CD14-positive monocyte (primary cell): Measurements from ENCODE around the gene PIGV. TPM values are rescaled to one million over a fixed set of nuclear protein-coding genes. Genes with fewer than 3 reads are reported as not detected.

ENCODE experiments used
- DNase-seq, 3 donors: peaks; one replicate each; pipeline ENCODE4 v3.0.0-alpha.2; 2011 to 2022
- H2AFZ ChIP-seq: 2 replicates; pipeline ENCODE4 v1.6.0; 2012; ENCODE audit warnings: mild to moderate bottlenecking, low read depth, low read length, inconsistent platforms; ENCODE audit not compliant: insufficient read depth, poor library complexity, severe bottlenecking
- H3K27ac ChIP-seq, 2 donors: 1 replicate in 1 of 2; 2 replicates in 1 of 2; pipeline ENCODE4 v1.5.1; 2012 to 2013; ENCODE audit warnings: low read length in 2 of 2, control low read depth in 1 of 2, inconsistent platforms in 1 of 2, low read depth in 1 of 2, mild to moderate bottlenecking in 1 of 2
- H3K27me3 ChIP-seq, 2 donors: one replicate each; pipeline versions ENCODE4 v1.6.0 to v1.6.1; 2011 to 2013; ENCODE audit warnings: low read length in 2 of 2; ENCODE audit not compliant: control insufficient read depth in 2 of 2, insufficient read depth in 2 of 2
- H3K36me3 ChIP-seq, 2 donors: replicated peaks in 1 of 2; 1 replicate in 1 of 2; 2 replicates in 1 of 2; pipeline versions ENCODE4 v1.5.1 to v1.6.1; 2012 to 2013; ENCODE audit warnings: low read length in 2 of 2, control low read depth in 1 of 2, inconsistent platforms in 1 of 2, mild to moderate bottlenecking in 1 of 2; ENCODE audit not compliant: insufficient read depth in 2 of 2, control insufficient read depth in 1 of 2
- H3K4me1 ChIP-seq, 2 donors: 1 replicate in 1 of 2; 2 replicates in 1 of 2; pipeline versions ENCODE4 v1.5.1 to v1.6.1; 2012 to 2013; ENCODE audit warnings: low read length in 2 of 2, control low read depth in 1 of 2, inconsistent platforms in 1 of 2, mild to moderate bottlenecking in 1 of 2, moderate library complexity in 1 of 2; ENCODE audit not compliant: insufficient read depth in 2 of 2, control insufficient read depth in 1 of 2
- H3K4me2 ChIP-seq: replicated peaks from 2 replicates; pipeline ENCODE3; 2012; ENCODE audit warnings: low read length, moderate library complexity, mild to moderate bottlenecking; ENCODE audit not compliant: poor library complexity, severe bottlenecking; ENCODE audit errors: extremely low read depth
- H3K4me3 ChIP-seq, 3 experiments: fragments of 200-600 bp in 1 of 3; sonication (generic) in 1 of 3; replicated peaks in 1 of 3; 1 replicate in 2 of 3; 2 replicates in 1 of 3; pipeline ENCODE4 v1.5.1; 2011 to 2013; ENCODE audit warnings: low read length in 3 of 3, mild to moderate bottlenecking in 3 of 3, control low read depth in 2 of 3, low read depth in 2 of 3, inconsistent platforms in 1 of 3, moderate library complexity in 1 of 3
- H3K79me2 ChIP-seq: 2 replicates; pipeline ENCODE4 v1.6.0; 2012; ENCODE audit warnings: mild to moderate bottlenecking, control low read depth, inconsistent platforms, low read length, moderate library complexity; ENCODE audit not compliant: insufficient read depth
- H3K9ac ChIP-seq: 2 replicates; pipeline ENCODE4 v1.6.0; 2017; ENCODE audit warnings: low read length, mild to moderate bottlenecking; ENCODE audit not compliant: insufficient read depth, poor library complexity, severe bottlenecking
- H3K9me3 ChIP-seq, 2 donors: replicated peaks in 1 of 2; 1 replicate in 1 of 2; 2 replicates in 1 of 2; pipeline versions ENCODE4 v1.5.1 to v1.6.1; 2012 to 2013; ENCODE audit warnings: low read length in 2 of 2, control low read depth in 1 of 2; ENCODE audit not compliant: control insufficient read depth in 1 of 2, insufficient read depth in 1 of 2
- H4K20me1 ChIP-seq: 2 replicates; pipeline ENCODE4 v1.6.0; 2012; ENCODE audit warnings: mild to moderate bottlenecking, low read length, control low read depth, moderate library complexity; ENCODE audit not compliant: insufficient read depth
- H3K27ac Mint-ChIP-seq, 7 donors: one replicate each; pipeline ENCODE4 v1.8.0; 2020; ENCODE audit warnings: mild to moderate bottlenecking in 7 of 7, mixed read lengths in 7 of 7, moderate library complexity in 6 of 7, inconsistent platforms in 2 of 7
- H3K27me3 Mint-ChIP-seq, 3 donors: one replicate each; pipeline ENCODE4 v1.8.0; 2021 to 2022; ENCODE audit warnings: low read depth in 3 of 3, mild to moderate bottlenecking in 3 of 3, mixed read lengths in 3 of 3, moderate library complexity in 3 of 3, inconsistent platforms in 1 of 3
- H3K36me3 Mint-ChIP-seq, 2 donors: one replicate each; pipeline ENCODE4 v1.8.0; 2020; ENCODE audit warnings: mixed read lengths in 2 of 2, inconsistent platforms in 1 of 2, mild to moderate bottlenecking in 1 of 2
- H3K4me1 Mint-ChIP-seq: one replicate; pipeline ENCODE4 v1.8.0; 2020; ENCODE audit warnings: mild to moderate bottlenecking, mixed read lengths
- H3K4me3 Mint-ChIP-seq, 2 donors: one replicate each; pipeline ENCODE4 v1.8.0; 2020; ENCODE audit warnings: mild to moderate bottlenecking in 2 of 2, mixed read lengths in 2 of 2, moderate library complexity in 1 of 2
- H3K9me3 Mint-ChIP-seq, 7 donors: one replicate each; pipeline ENCODE4 v1.8.0; 2020 to 2022; ENCODE audit warnings: mixed read lengths in 7 of 7, mild to moderate bottlenecking in 6 of 7, moderate library complexity in 6 of 7, inconsistent platforms in 2 of 7
- CTCF ChIP-seq: fragments of 200-600 bp; IDR thresholded peaks from one replicate; pipeline ENCODE4 v1.8.0; 2022; ENCODE audit warnings: antibody characterized with exemption, mild to moderate bottlenecking
- WGBS: methylation state at CpG from one replicate; pipeline ENCODE4 v1.1.5; 2013; ENCODE audit warnings: missing lambda C conversion rate; ENCODE audit not compliant: insufficient coverage; 5-methylcytosine and 5-hydroxymethylcytosine counted together
- intact Hi-C, 2 donors: fragments of 100-400 bp; cut with micrococcal nuclease; formaldehyde crosslinking; loops; one replicate each; pipeline versions ENCODE4 v1.15.0 to v1.15.1; 2023
- polyA plus RNA-seq, 3 donors: library from polyadenylated mRNA; depleted of rRNA in 1 of 3; unstranded in 2 of 3; stranded (reverse) in 1 of 3; fragments of 300-500 nt in 2 of 3; fragments of >200 nt in 1 of 3; fragmentation: Illumina TruSeq in 2 of 3; gene quantifications; 1 replicate in 2 of 3; 2 replicates in 1 of 3; pipeline ENCODE4 v1.2.3, GENCODE V29; 2012 to 2021

Gene PIGV
- polyA plus RNA-seq, 3 donors = 5.7 to 9.5 (median 8.3) TPM

GRCh38 chr1:26791148-26791547 lies 3.4 kb downstream of the PIGV start:
- H3K27ac ChIP-seq = no peak overlapping the region
- no peak overlapping the region for H3K9ac ChIP-seq
- 40% methylated on average over 2 of the region's 6 CpGs for WGBS
- H3K4me1 Mint-ChIP-seq = peaks cover 31% of the 10 kb centered on the region
- H3K4me3 Mint-ChIP-seq = no peak overlapping the region
- H2AFZ ChIP-seq = no peak overlapping the region
- H3K9me3 ChIP-seq = no peaks in the 10 kb centered on the region
- H3K4me2 ChIP-seq = no peak overlapping the region
- peaks cover 21% of the 10 kb centered on the region for H3K79me2 ChIP-seq
- H3K36me3 Mint-ChIP-seq = peaks cover 26 to 31% of the 10 kb centered on the region in 2 donors
- no peaks in the 10 kb centered on the region for H4K20me1 ChIP-seq
- peaks cover 19 to 27% of the 10 kb centered on the region in 2 donors for H3K4me1 ChIP-seq
- intact Hi-C loops = no loop called here
- no peak overlapping the region for H3K4me3 ChIP-seq
- no peaks in the 10 kb centered on the region for H3K27me3 ChIP-seq
- no peak for TF ChIP-seq CTCF
- H3K36me3 ChIP-seq = peaks cover 17 to 41% of the 10 kb centered on the region in 2 donors
- DNase-seq = no peak
- no peak overlapping the region for H3K27ac Mint-ChIP-seq
- H3K9me3 Mint-ChIP-seq = peaks cover 0 to 4% (median 0%) of the 10 kb centered on the region in 7 donors
- H3K27me3 Mint-ChIP-seq = peaks cover 0 to 2% (median 0%) of the 10 kb centered on the region in 3 donors

- peaks cover 0 to 2% (median 0%) of the 10 kb centered on the region in 3 donors for H3K27me3 Mint-ChIP-seq
- Histone ChIP-seq H3K4me2 (no peak overlapping the region), H3K9ac (no peak overlapping the region), H3K9me3 (no peaks in the 10 kb centered on the region), H3K36me3 (peaks cover 20 to 46% of the 10 kb centered on the region in 2 donors), H3K27ac (no peak overlapping the region), H3K4me1 (peaks cover 14 to 22% of the 10 kb centered on the region in 2 donors), H4K20me1 (no peaks in the 10 kb centered on the region), H3K4me3 (no peak overlapping the region), H2AFZ (no peak overlapping the region), H3K79me2 (peaks cover 21% of the 10 kb centered on the region), H3K27me3 (no peaks in the 10 kb centered on the region)
- peaks cover 0 to 4% (median 0%) of the 10 kb centered on the region in 7 donors for H3K9me3 Mint-ChIP-seq
- WGBS = 100% methylated on average over 2 of the region's 3 CpGs
- H3K4me3 Mint-ChIP-seq = no peak overlapping the region
- TF ChIP-seq CTCF = no peak
- peaks cover 31 to 36% of the 10 kb centered on the region in 2 donors for H3K36me3 Mint-ChIP-seq
- H3K27ac Mint-ChIP-seq = no peak overlapping the region
- no peak for DNase-seq
- intact Hi-C loops = no loop called here
- peaks cover 26% of the 10 kb centered on the region for H3K4me1 Mint-ChIP-seq
Measured at GRCh38 chr1:26791626-26792025, 3.9 kb downstream of the PIGV start.
